Pancreas (tissue), 10 donors: ENCODE results near the gene FGF8. TPM values are rescaled to one million over a fixed set of nuclear protein-coding genes. Genes with fewer than 3 reads are reported as not detected.

Experiments
- ATAC-seq, 4 donors: fragments of 200-7000 bp; cut with Tn5 transposase; one replicate each; pipeline versions ENCODE4 v1.8.0 to v1.9.1; 2020; ENCODE audit warnings: mild to moderate bottlenecking in 4 of 4, moderate library complexity in 4 of 4
- DNase-seq, 6 donors: peaks; one replicate each; pipeline ENCODE4 v3.0.0-alpha.2; 2020
- FAIRE-seq: peaks from 2 replicates; lab custom pipeline; 2012; peaks lifted over from hg19 to GRCh38; lab: Jason Lieb, UNC
- H3K27ac ChIP-seq, 4 donors: fragments of 200-600 bp; sonication (generic); 1 replicate in 3 of 4; 2 replicates in 1 of 4; pipeline versions ENCODE4 v1.5.0 to v1.8.0; 2020
- H3K27me3 ChIP-seq, 4 donors: fragments of 200-600 bp; one replicate each; pipeline ENCODE4 v1.8.0; 2021
- H3K36me3 ChIP-seq, 3 donors: fragments of 200-600 bp; sonication (generic) in 1 of 3; one replicate each; pipeline versions ENCODE4 v1.5.0 to v1.8.0; 2020 to 2021
- H3K4me1 ChIP-seq, 3 donors: fragments of 200-600 bp; one replicate each; pipeline ENCODE4 v1.8.0; 2021
- H3K4me3 ChIP-seq, 4 donors: fragments of 200-600 bp; sonication (generic) in 2 of 4; one replicate each; pipeline versions ENCODE4 v1.5.0 to v1.8.0; 2020 to 2021
- H3K9me3 ChIP-seq, 4 donors: fragments of 200-600 bp; one replicate each; pipeline ENCODE4 v1.8.0; 2021
- WGBS, 2 donors: extraction: QIAGEN DNeasy Blood & Tissue Kit; methylation state at CpG; one replicate each; pipeline ENCODE4 v1.1.7; 2013; 5-methylcytosine and 5-hydroxymethylcytosine counted together
- intact Hi-C, 3 donors: fragments of 100-400 bp; cut with DNase I; formaldehyde crosslinking; loops; one replicate each; pipeline versions ENCODE4 v1.11.1 to v1.14.2; 2022
- polyA plus RNA-seq, 2 donors: library from polyadenylated mRNA; stranded (reverse); fragments of 200-250 nt; gene quantifications; one replicate each; pipeline ENCODE4 v1.2.3, GENCODE V29; 2013
- total RNA-seq, 6 donors: library from RNA; stranded (reverse); fragmentation: NEBNext Ultra II Directional in 4 of 6; extraction: Animal tissue kit (Norgen Biotek cat#: 25700) in 4 of 6; gene quantifications; one replicate each; pipeline versions ENCODE4 v1.2.1 to v1.2.4, GENCODE V29; 2021 to 2023
- TF ChIP-seq, protein P1 (sequence below), 4 donors: fragments of 200-600 bp; sonication (generic) in 3 of 4; IDR thresholded peaks; one replicate each; pipeline versions ENCODE4 v1.5.0 to v1.8.0; 2021; ENCODE audit warnings: antibody characterized with exemption in 4 of 4
- donor health status: healthy with polysubstance abuse.
- donor health status: DM: no; HTN: no; CAD: no; lungs with moderate emphysema.
- donor health status: DM: no; HTN: no; CAD: no.
- donor health status: control.
- donor health status: control.
- donor health status: Bipolar disorder and iron deficiency.
- donor health status: DM: yes; HTN: yes; CAD: no.
- donor health status: DM: no; HTN: no; CAD: no.
- donor health status: DM: no; HTN: no; CAD: no.
- donor health status: DM: yes; HTN: yes; CAD: no.

Gene FGF8
- not detected for total RNA-seq
- polyA plus RNA-seq: not detected

DNA sequence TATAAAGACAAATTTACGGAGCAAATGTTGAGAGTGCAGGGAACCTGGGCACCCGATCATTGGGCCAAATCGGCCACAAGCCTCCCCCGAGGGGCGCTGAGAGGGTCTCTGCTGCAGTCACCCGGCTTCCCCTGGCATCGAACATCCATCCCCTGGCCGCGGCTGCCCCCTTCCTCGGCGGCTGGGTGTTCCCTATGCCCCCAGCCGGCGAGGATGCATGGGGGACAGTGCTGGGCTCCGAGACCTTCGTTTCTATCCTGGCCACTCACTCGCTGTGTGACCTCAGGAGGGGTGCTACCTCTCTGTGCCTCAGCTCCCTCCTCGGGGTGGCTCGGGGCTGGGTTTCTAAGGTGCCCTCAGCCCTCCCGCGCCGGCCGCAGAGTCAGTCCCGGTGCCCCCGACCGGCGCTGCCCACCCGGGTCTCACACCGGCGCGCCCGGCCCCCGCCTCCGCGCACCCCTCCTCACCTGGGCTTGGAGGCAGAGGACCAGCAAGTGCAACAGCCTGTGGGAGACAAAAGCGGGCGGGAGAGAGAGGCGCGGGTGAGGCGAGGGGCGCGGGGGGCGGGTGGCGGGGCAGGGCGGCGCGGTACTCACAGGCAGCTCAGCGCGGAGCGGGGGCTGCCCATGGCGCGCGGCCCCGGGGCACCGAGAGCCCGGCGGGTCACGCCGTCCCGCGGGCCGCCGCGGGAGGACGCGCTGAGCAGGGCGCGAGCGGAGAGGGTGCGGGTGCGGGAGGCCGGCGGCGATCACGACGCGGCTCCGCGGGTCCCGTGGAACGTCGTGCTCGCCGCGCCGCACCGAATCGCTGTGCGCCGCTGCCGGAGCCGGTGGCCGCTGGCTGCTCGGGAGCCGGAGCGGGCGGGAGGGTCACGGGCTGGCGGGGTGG, at the start of gene FGF8:
TSS of gene FGF8 (minus strand) at position 842 of the 888 bp plus-strand sequence. CDS start at position 628, 214 bp downstream.
- TF ChIP-seq, protein P1, sequence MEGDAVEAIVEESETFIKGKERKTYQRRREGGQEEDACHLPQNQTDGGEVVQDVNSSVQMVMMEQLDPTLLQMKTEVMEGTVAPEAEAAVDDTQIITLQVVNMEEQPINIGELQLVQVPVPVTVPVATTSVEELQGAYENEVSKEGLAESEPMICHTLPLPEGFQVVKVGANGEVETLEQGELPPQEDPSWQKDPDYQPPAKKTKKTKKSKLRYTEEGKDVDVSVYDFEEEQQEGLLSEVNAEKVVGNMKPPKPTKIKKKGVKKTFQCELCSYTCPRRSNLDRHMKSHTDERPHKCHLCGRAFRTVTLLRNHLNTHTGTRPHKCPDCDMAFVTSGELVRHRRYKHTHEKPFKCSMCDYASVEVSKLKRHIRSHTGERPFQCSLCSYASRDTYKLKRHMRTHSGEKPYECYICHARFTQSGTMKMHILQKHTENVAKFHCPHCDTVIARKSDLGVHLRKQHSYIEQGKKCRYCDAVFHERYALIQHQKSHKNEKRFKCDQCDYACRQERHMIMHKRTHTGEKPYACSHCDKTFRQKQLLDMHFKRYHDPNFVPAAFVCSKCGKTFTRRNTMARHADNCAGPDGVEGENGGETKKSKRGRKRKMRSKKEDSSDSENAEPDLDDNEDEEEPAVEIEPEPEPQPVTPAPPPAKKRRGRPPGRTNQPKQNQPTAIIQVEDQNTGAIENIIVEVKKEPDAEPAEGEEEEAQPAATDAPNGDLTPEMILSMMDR (IDR thresholded peaks at IDR 0.05): no peak
- no peak within 1 kb of the TSS for H3K27ac ChIP-seq
- DNase-seq: no peak
- 2% methylated on average over 57 to 98 of the region's 98 CpGs for WGBS, 2 donors
- ATAC-seq: no peak
- FAIRE-seq: no peak
- intact Hi-C loops: loop anchor here in 1 of 3 donors (10.0 kb wide), 1 partner anchor 161 kb away; no protein-coding TSS in a partner anchor
- peaks cover 0 to 22% (median 6%) of the 10 kb centered on the region in 4 donors for H3K27me3 ChIP-seq
- no peaks in the 10 kb centered on the region for H3K9me3 ChIP-seq
- peaks cover 0 to 26% (median 10%) of the 10 kb centered on the region in 3 donors for H3K4me1 ChIP-seq
- H3K4me3 ChIP-seq: peak within 1 kb of the TSS in 2 of 4 donors; percentile 13 to 27
- no peaks in the 10 kb centered on the region for H3K36me3 ChIP-seq

GRCh38 chr10:101824736-101825135, 48.8 kb upstream of the FGF8 start:
- no peaks in the 10 kb centered on the region for H3K27me3 ChIP-seq
- H3K27ac ChIP-seq: no peak overlapping the region
- WGBS, 2 donors: 89% methylated on average over 2 of the region's 2 CpGs
- H3K4me3 ChIP-seq: no peak overlapping the region
- no peak for DNase-seq
- ATAC-seq: no peak
- intact Hi-C loops: no loop called here
- no peaks in the 10 kb centered on the region for H3K4me1 ChIP-seq
- TF ChIP-seq, protein P1 (IDR thresholded peaks at IDR 0.05): no peak
- no peak for FAIRE-seq
- no peaks in the 10 kb centered on the region for H3K9me3 ChIP-seq
- H3K36me3 ChIP-seq: no peaks in the 10 kb centered on the region

- H3K4me1 ChIP-seq: peaks cover 10 to 21% (median 15%) of the 10 kb centered on the region in 3 donors
- ATAC-seq (peak in 3 of 4 donors; percentile 1 to 3 (median 3)), FAIRE-seq (no peak), DNase-seq (no peak)
- TF ChIP-seq, protein P1 (IDR thresholded peaks at IDR 0.05): no peak
- peak overlapping the region in 3 of 4 donors; percentile 8 to 83 (median 16) for H3K4me3 ChIP-seq
- H3K9me3 ChIP-seq: no peaks in the 10 kb centered on the region
- no peaks in the 10 kb centered on the region for H3K27me3 ChIP-seq
- intact Hi-C loops: no loop called here
- WGBS, 2 donors: 38 to 40% methylated on average over 14 of the region's 14 CpGs
- peak overlapping the region in 3 of 4 donors; percentile 16 to 92 (median 88) for H3K27ac ChIP-seq
- no peaks in the 10 kb centered on the region for H3K36me3 ChIP-seq
These were observed 43.1 kb upstream of the FGF8 start for GRCh38 chr10:101818872-101819633.

DNA sequence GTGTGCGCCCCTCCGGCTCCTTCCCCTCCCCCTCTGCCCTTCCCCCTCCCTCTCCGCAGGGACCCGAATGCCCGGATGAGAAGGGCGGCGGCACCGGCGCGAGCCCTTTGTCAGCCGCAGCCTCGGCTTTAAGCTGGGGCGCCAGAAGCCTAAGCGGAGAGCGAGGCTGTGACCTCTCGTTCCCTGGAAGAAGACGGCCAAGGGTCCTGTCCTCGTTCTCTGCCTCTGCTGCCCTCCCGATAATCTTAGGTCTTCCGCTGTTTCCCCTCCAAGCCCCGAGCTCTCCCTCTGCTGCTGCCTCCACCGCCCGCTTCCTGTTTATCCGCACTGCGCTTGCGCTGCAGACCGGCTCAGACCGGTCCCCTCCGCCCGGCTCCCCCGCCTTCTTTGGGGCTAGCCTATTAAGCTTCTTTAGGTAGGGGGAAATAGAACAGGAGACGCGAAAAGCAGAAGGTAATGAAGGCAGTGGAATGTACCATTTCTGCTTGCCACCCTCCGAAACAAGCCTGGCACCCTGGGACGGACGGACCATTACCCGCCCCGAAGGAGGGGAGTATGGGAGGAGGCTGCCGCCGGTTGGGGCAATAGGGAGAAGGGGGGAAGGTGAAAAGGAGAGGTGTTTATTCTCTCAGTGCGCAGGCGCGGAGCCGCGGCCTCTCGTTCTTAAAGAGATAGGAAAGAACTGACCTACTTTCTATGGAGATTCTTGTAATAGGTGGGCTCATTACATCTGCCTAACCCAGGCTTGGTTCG, 42.4 kb upstream of the FGF8 start, which contains the start of gene OGA:
TSS of gene OGA (minus strand) at position 326 of the 753 bp plus-strand sequence. CDS start 422 bp downstream, outside the sequence.
- FAIRE-seq: peak; percentile 97
- intact Hi-C loops: no loop called here
- peak within 1 kb of the TSS; percentile 83 to 99 (median 98) for H3K4me3 ChIP-seq
- no peaks in the 10 kb centered on the region for H3K27me3 ChIP-seq
- DNase-seq: peak; percentile 97 to 100 (median 98)
- TF ChIP-seq, protein P1 (IDR thresholded peaks at IDR 0.05): no peak
- peak; percentile 90 to 94 (median 91) for ATAC-seq
- WGBS, 2 donors: 0% methylated on average over 44 to 47 of the region's 47 CpGs
- no peaks in the 10 kb centered on the region for H3K9me3 ChIP-seq
- H3K4me1 ChIP-seq: peaks cover 10 to 24% (median 15%) of the 10 kb centered on the region in 3 donors
- peak within 1 kb of the TSS; percentile 39 to 92 (median 81) for H3K27ac ChIP-seq
- no peaks in the 10 kb centered on the region for H3K36me3 ChIP-seq
